Pulmonary artery endothelial cell (primary cell): ENCODE data around the gene OPCML. TPM values are rescaled to one million over a fixed set of nuclear protein-coding genes. Genes with fewer than 3 reads are reported as not detected.

ENCODE experiments used
- DNase-seq: peaks from one replicate; pipeline ENCODE4 v3.0.0-alpha.2; 2011; ENCODE audit warnings: low read depth, low spot score
- total RNA-seq: library from RNA; depleted of rRNA; stranded (reverse); fragments of >200 nt; gene quantifications from 2 replicates; pipeline ENCODE4 v1.2.3, GENCODE V29; 2014

The OPCML gene
- total RNA-seq, 1 donor from 2014 or later = not detected

DNA sequence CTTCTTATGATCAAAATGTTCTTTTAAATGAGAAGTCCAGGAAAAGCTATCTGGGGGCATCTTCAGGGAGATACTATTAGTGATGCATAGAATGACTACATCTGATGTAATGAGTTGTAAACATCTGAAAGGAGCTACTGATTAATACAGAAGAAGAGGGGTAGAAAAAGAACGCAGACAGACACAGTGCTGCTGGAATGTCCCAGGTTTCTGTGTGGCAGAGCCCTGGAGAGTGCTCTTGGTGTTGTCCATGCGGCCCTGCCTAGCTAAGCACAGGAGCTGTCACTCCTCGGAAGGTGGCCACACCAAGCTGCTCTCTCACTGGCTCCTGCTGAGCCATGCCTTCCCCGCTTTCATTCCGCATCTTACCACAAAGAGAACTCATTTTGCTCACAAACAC is 768.8 kb downstream of the OPCML start:
- no peak for DNase-seq

DNA sequence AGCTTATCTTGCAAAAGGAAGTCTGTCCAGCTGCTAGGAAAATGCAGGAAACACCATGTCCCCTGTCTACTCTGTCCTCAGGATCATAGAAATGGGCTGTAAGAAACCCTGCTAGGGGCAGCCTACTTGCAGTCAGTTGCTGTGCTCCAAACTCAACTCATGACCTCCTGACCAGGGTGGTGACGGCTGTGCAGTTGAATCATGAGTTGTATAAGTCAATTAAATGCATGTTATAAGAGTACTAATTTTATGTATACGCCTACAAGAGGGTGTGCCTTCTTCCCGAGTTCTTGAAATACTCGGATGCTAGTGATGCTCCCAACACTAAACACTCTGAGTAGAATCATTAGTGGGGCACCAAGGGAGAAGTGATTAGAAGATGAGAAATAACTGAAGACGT is 776.4 kb downstream of the OPCML start:
- DNase-seq = no peak

DNA sequence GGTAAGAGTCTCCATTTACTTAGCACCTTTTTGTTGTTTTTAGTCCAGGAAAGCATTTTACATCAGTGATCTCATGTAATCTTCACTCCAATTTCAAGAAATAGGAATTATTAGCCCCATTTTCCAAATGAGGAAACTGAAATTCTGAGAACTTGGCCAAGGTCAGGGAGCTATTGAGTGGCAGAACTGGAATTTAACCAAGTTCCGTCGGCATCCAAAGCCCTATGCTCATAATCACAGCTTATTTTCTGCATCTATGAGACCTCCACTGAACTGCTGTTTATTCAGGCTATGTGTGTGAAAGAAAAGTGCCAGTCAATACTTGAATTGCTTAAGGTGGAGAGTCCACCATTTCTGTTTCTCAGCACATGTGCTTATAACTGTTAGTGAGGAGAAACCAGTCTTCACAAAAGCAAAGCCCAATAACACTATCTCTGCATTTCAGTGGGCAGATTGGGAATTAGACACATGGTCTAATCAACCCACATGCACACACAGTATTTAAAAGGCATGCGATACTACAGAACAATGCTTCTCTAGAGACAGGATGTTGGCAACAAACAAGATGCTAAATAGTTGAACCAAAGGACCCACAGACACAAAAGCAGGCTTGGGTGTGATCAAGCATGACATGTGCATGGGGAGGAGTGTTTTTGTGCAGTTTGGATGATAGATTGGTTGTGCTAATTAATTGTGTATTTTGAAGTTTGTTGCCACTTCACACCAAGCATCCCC is 780.6 kb downstream of the OPCML start:
- DNase-seq = no peak

DNA sequence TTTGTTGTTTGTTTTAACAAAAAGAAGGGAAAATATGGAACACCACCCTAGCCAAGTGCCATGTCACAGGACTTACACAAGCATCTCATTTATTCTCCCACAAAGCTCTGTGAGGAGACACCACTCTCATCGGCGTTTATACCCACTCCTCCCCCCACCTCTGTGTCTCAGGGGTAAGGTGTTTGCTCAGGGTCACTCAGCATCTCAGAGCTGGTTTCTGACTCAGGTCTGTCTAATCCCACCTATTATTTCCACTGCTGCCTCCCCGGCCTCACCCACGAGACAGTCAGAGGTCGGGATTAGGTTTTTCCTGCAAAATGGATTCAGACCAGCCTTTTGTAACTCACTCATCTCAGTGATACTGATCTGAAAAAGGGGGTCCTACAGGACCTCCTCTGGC is 786.0 kb downstream of the OPCML start:
- no peak for DNase-seq

DNA sequence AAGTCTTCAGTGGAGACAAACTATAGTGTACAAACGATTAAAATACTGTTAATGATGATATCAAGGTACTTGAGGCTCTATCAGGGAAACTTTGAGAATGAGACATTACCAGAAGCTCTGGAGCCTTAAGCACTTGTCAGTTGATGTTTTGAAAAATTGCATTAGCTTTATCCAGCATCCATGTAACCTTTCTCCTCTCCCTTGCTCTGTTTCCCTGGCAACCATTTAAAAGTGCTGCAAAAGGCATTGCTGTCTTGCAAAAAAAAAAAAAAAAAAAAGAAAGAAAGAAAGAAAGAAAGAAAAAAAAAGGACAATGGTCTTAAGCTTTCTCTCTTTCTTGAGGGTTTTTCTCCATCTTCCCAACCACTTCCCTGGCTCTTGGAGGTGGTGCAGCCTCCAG is 787.0 kb downstream of the OPCML start:
- DNase-seq = no peak

DNA sequence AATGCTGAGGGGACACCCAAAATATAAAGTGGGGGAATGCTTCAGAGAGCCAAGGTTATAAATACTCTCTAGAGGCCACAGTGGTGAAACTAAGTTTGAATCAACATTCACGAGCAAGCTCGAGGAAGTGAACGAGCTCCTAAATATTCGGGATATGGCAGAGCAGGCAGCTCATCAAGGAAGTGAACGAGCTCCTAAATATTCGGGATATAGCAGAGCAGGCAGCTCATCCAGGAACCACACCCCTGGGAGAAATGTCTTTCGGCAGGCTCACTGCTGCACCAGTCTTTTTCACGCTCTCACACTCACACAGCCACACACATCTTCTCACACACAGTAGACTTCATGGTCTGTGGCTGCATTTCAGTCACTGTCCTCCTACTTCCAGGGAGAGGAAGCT is 787.5 kb downstream of the OPCML start:
- no peak for DNase-seq

DNA sequence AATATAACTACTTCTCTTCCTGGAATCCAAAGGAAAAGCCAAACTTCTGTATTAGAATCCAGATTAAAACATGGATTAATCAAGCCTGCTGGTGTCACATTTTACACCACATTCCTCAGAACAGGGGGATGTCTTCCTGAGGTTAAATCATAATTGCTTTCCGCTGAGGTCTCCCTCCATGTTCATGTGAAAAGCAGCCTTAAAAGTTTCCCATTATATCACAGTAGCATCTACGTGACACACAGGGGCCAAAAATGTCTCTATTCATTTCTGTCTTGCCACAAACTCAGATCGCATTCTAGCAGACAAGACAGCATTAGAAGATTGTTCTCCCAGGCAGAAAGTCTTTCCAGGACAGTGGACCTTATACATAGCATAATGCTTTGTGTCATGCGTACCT is 788.7 kb downstream of the OPCML start:
- no peak for DNase-seq

DNA sequence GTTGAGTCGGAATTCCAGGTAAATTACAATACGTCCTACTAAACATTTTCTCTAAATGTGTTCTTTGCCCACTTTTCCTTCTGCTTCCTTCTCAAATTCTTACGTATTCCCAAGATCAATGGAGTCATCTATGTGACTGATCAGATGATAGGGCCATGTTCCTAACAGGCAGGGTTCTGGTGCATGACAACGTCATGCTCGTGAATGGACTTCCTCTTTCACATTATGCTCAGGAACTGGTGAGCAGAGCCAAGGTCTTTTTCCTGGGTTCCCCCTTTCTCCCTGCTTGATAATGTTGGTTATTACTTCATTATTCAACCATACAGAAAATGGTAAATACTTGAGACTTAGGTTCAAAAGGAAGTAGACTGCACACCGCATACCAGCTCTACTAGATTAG is 789.4 kb downstream of the OPCML start:
- DNase-seq = no peak

DNA sequence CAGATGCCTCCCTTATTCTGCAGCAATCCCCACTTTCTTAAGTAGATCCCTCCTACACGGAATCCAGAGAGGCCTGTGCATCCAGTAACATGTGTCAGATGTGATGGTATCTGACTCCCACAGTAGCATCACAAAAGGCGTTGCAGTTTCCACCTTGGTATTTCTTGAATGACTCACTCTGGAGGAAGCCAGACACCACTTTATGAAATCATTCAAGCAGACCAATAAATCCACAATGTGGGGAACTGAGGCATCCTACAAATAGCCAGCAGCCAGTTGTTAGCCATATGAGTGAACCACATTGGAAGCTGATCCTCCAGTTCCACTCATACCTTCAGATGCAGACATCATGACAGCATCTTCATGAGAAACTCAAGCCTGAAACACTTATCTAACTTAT is 798.1 kb downstream of the OPCML start:
- no peak for DNase-seq

DNA sequence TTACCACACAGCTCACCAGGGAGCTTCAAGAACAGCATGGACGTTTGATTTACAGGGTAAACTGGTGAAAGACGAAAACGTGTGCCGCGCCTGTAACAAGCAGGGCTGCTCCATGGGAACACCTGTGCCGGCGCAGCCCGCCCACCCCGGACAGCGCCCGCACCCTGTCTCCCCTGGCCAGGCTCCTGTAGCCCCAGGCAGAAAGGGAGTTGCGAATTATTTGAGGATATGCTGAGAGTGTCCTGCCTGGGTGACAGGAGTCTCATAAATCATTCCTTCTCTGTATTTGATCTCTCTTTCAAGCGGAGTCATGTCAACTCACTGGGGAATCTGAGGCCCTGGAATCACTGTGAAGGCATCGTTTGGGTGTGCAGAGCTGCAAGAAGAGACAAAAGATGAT is 804.3 kb downstream of the OPCML start:
- no peak for DNase-seq

DNA sequence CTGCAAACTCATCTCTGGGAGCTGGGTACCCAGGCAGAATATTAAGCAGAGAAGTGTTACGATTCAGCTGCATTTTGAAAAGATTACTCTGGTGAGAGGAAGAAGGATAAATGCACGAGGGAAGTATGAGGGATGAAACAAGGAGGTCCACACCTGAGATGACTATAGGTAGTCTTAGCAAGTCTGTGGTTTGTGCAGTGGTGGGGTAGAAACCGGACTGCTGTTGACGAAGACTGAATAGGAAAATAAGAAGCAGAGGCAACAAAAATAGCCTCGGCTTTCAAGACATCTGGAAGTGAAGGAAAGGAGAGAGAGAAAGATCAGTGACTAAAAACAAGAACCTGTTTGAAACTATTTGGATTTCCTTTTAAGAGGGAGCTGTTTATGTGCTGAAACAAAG is 810.8 kb downstream of the OPCML start:
- DNase-seq = no peak

DNA sequence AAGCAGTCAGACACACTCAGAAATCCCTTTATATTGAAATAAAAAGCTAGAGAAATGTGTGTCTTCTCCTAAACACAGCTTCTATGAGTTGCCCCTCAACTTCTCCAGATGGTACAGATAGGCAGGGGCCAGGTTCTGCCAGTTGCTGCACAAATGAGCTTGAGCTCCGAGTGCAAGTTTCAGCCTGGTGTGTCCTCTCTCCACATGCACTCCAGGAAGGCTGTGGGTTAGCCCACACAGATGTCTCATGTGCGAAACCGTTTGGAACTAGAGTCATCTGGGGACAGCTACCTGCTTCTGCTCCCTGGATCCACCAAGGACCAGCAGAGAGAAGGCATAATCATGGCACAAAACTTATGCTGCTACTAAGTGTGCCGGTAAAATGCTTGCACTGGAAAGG is 812.6 kb downstream of the OPCML start:
- DNase-seq = no peak

DNA sequence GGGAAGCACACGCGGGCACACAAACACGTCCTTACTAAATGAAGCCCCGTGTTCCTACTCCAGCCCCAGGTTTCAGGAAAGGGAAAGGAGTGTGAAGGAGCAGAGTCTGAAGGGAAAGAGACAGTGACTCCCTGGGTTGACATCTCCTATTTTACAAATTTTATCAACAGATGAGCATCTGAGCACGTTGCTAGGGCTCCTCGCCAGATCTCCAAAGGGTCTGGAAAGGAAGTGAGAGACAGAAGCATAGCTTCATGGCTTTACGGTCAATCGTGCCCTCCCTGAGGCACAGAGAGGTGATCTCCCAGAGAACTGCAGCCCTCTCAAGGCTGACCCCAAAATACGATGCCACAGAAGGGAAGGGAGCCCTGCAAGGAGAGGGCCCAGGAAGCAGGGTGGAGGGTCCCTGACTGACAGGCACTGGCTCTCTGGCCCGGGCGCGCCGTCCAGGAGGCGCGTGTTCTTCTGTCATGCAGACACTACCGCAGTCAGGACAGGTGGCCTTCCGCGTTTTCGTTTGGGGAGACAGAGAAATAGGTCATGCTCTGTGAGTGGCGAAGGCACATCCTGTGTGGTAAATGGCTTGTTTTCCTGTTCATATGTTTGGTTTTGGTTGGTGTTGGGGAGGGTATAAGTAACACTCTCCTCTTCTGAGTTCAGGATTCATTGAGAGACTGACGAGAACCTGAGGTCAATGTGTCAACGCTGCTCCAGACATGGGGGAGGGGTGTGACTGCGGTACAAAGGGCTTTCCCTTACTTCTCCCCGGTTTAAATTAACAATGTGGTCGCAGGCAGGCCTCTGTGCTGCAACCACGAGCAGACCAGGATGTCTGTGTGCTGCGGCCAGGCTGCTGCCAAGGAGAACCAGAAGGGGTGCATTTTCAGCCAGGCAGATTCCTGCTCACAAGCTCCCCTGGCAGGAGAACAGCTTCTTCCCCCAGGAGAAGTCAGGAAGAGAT is 813.3 kb downstream of the OPCML start:
- no peak for DNase-seq

DNA sequence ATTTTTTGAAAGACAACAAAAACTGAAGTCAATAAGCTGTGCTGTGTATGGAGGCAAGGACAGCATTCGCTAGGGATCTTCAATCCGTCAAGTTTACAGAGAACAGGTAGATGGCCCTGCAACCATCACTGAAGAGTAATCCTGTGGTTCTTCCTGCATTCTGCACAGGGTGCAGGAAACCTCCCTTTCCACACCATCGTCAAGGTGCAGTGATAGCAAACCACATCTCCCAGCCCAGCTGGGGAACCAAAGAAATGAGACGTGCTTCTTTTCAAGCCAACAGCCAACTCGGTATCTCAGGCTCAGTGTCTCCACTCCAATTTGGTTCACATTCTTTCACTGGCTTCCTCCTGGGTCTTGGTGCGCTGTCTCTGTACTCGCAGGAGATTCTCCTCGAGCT is 814.5 kb downstream of the OPCML start:
- no peak for DNase-seq

DNA sequence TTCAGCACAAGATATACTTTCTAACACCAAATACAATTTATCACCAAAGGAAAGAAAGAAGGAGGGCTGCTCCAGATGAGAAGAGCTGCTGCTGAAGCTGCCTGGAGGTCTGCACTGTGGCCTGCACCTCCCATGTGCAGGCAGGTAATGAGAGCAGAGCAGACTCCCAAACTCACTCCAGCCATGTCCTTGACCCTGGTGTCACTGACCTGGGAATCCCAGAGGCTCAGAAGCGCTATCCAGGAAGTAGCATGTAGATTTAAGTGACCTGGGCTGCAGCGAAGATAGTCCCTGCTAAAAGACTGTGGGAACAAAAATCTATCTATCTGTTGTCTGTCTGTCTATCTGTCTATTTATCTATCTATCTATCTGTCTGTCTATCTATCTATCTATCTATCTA is 816.3 kb downstream of the OPCML start:
- DNase-seq = no peak

DNA sequence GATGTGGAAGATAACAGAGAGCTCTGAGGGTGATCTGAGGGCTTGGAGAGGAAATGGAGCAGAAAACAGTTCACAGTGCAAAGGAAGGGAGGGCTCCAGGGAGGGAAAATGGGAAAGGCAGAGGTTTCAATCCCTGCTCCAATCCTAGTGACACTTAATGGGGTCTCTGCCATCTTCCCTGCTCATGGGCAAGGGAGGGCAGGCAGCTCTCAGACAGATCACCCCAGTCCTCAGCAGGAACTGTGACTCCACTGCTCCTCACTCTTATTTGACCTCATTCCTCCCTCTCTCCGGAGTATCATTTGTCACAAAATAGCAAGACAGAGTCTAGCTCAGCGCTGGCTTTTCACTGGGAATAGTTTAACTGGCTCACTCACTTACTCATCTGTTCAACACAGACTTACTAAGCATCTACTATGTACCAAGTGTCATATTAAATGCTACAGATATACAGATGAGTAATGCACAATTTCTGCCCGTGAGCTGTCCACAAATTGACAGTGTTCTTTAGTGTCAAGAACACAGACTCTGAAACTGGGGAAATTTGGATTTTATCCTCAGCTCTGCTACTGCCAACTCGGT is 817.4 kb downstream of the OPCML start:
- DNase-seq = no peak

DNA sequence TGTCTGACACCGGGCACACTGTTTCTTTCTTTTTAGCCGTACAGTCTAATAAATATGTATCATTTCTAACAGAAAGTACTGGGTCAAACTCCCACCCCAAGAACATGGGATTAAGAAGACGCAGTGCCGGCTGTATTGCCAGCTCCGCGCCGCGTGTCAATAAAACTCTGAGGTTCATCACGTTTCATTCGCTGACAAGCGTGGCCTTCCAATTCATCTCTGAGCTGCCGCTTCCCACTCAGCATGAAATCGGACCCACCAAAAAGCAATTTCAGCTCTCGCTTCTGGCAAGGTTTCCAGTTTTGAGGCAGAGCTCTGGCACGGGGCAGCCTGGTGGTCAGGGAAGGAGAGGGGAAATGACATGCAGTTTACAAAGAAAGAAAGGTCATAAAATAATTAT is 819.8 kb downstream of the OPCML start:
- DNase-seq = no peak

DNA sequence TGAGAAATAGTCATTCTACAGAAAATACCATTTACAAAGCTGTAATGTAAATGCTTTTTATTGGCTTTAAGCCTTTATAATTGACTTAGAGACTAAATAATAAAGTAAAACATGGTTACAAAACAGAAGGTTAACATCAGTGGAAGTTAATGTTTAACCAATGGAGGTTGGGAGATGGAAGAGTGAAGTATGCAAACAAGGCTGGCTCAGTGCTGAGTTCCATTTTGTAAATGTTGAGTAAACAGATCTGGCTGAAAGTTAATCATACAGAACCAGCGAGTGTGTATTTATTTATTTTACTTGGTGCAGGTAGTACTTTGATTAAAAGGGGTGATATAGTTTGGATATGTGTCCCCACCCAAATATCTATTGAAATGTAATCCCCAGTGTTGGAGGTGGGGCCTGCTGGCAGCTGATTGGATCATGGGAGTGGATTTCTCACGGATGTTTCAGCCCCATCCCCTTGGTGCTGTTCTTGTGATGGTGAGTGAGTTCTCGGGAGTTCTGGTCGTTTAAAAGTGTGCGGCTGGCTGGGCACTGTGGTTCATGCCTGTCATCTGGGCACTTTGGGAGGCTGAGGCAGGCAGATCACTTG is 827.4 kb downstream of the OPCML start:
- no peak for DNase-seq

DNA sequence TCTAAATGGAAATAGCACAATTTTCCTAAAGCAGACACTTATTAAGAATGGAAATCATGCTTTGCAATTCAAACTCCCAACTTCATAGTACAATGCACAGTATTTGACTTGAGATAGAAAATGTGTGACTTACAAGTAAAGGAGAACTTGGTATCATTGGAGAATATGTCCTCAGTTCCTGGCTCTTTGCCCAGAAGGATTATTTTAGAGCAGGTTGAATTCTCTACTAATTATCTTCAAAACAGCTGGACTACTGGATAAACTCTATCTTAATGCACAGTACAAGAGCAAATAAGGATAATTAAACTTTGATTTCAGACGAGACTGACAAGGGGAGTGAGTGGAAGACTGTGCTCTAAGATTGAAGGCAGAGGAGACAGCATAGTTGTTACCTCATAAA is 839.4 kb downstream of the OPCML start:
- DNase-seq = no peak

DNA sequence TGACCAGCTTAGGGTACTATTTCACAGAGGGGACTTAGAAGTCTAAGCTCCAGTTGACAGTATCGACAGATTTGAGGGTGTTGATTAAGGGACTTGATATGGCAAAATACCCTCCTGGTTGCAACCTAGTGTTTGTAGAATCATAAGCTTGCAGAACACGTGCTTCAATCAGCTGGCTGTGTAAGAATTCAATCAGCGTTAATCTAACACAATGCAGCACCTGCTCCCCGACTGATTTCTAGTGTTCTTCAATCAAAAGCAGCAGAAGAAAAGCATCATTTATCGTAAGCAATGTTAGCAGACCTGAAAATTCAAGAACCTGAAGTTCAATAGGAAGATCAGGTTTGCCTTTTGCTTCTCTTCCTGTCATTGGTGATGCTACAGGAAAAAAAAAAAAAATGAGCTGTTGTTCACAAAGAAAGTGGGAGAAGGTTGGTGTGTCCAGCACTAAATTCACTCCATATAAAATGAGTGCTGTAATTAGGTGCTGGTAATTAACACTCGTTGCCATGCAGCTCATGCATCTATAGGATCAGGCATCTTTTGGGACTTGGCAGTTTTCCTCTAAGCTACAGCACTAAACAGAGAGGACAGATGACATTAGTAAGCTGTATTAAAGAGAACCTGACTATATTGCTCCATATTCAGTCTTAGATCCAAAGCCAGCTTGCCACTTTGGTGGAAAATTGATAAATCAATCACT is 840.3 kb downstream of the OPCML start:
- no peak for DNase-seq

DNA sequence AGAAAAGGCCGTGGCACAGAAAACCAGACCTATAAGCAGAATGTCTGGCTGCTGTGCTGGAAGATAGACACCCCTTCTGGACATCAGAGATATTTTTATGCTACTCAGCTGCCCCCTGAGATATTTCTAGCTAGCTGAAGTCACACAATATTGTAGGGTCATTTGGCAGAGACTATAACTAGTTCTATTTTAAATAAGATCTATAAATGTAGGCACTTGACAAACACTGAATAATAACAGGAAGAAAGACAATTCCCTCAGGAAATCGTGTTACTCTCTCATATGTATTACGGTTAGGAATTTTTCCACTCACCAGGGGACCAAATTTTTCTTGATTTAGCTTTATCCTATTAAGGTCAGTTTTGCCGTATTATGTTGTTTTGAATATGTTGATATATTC is 845.4 kb downstream of the OPCML start:
- DNase-seq = no peak
